K562 (cell line): ENCODE measurements around the gene MESP1. TPM values are rescaled to one million over a fixed set of nuclear protein-coding genes. Genes with fewer than 3 reads are reported as not detected.

ENCODE experiments used
- ARID2 ChIP-seq: fragments of 450-650 bp; IDR thresholded peaks from 2 replicates; pipeline ENCODE4 v1.6.1; 2017; ENCODE audit warnings: antibody characterized with exemption, mild to moderate bottlenecking
- BRCA1 ChIP-seq, 2 experiments: fragments of 450-650 bp in 1 of 2; sonication (generic) in 1 of 2; formaldehyde crosslinking in 1 of 2; IDR thresholded peaks; 2 replicates each; pipeline versions ENCODE4 v1.5.0 to v1.6.1; 2017 to 2020; ENCODE audit warnings: mild to moderate bottlenecking in 1 of 2, missing genetic modification reagents in 1 of 2
- CCNT2 ChIP-seq: IDR thresholded peaks from 2 replicates; pipeline ENCODE4 v1.6.1; 2011; ENCODE audit warnings: borderline replicate concordance, low read depth, mild to moderate bottlenecking, moderate library complexity, mixed read lengths, low read length; ENCODE audit not compliant: insufficient read length; ENCODE audit errors: extremely low read depth
- ETV5 ChIP-seq: sonication (generic); formaldehyde crosslinking; IDR thresholded peaks from 2 replicates; pipeline ENCODE4 v1.4.0; 2020; ENCODE audit warnings: low read depth, mild to moderate bottlenecking, missing genetic modification reagents
- GABPB1 ChIP-seq: sonication (generic); formaldehyde crosslinking; IDR thresholded peaks from 2 replicates; pipeline ENCODE4 v1.8.0; 2022; ENCODE audit warnings: mild to moderate bottlenecking, missing genetic modification reagents
- GTF2A2 ChIP-seq: IDR thresholded peaks from 2 replicates; pipeline ENCODE4 v1.6.1; 2016; ENCODE audit warnings: mild to moderate bottlenecking, missing genetic modification characterization, missing compliant biosample characterization
- HNRNPLL ChIP-seq: fragments of 200-400 bp; formaldehyde crosslinking; IDR thresholded peaks from 2 replicates; pipeline ENCODE4 v1.6.1; 2017; ENCODE audit warnings: low read length, low read depth, mild to moderate bottlenecking; ENCODE audit not compliant: poor library complexity, severe bottlenecking
- MCM7 ChIP-seq, 2 experiments: fragments of 450-650 bp; IDR thresholded peaks; 2 replicates each; pipeline ENCODE4 v1.6.1; 2016 to 2018
- NELFE ChIP-seq: IDR thresholded peaks from 2 replicates; pipeline ENCODE4 v1.6.1; 2011; ENCODE audit warnings: mild to moderate bottlenecking; ENCODE audit not compliant: insufficient read depth, insufficient read length
- SMARCB1 ChIP-seq: IDR thresholded peaks from 2 replicates; pipeline ENCODE4 v1.6.1; 2011; ENCODE audit warnings: improper control_type of control experiment, low read depth; ENCODE audit not compliant: insufficient read length
- TEAD4 ChIP-seq, 2 experiments: sonication (generic) in 1 of 2; formaldehyde crosslinking in 1 of 2; IDR thresholded peaks; 2 replicates each; pipeline versions ENCODE4 v1.6.1 to v1.8.0; 2012 to 2022; ENCODE audit warnings: borderline replicate concordance in 1 of 2, inconsistent platforms in 1 of 2, low read length in 1 of 2, mild to moderate bottlenecking in 1 of 2, missing genetic modification reagents in 1 of 2
- ZKSCAN3 ChIP-seq: fragments of 250-450 bp; sonication (Bioruptor Pico); IDR thresholded peaks from 2 replicates; pipeline ENCODE4 v1.4.0; 2020
- ZNF140 ChIP-seq: fragments of 250-450 bp; sonication (Bioruptor Pico); IDR thresholded peaks from 2 replicates; pipeline ENCODE4 v1.8.0; 2021; ENCODE audit warnings: moderate library complexity, mild to moderate bottlenecking, inconsistent platforms
- ZNF217 ChIP-seq: sonication (generic); formaldehyde crosslinking; IDR thresholded peaks from 2 replicates; pipeline ENCODE4 v1.8.0; 2022; ENCODE audit warnings: mild to moderate bottlenecking, missing genetic modification reagents
- ZNF232 ChIP-seq: sonication (generic); formaldehyde crosslinking; IDR thresholded peaks from 2 replicates; pipeline ENCODE4 v1.8.0; 2022; ENCODE audit warnings: mild to moderate bottlenecking, missing genetic modification reagents
- ZNF395 ChIP-seq: fragments of 200-800 bp; sonication (Bioruptor generic); IDR thresholded peaks from 2 replicates; pipeline ENCODE4 v1.6.1; 2017; ENCODE audit warnings: missing genetic modification characterization, missing compliant biosample characterization
- ZNF707 ChIP-seq: fragments of 250-450 bp; sonication (Bioruptor Pico); conservative IDR thresholded peaks from 2 replicates; pipeline ENCODE4 v1.8.0; 2022; ENCODE audit warnings: inconsistent platforms, mild to moderate bottlenecking, moderate library complexity
- polyA plus RNA-seq, 8 experiments: library from polyadenylated mRNA; depleted of rRNA in 4 of 8; stranded (reverse) in 5 of 8; unstranded in 3 of 8; fragments of >200 nt; fragmentation: Nextera tagmentation in 2 of 8; fragmentation: Illumina TruSeq in 1 of 8; extraction: Ambion mirVana in 2 of 8; extraction: Trizol in 1 of 8; gene quantifications; 2 replicates each; pipeline versions ENCODE4 v1.2.1 to v1.2.3, GENCODE V29; 2011 to 2014; ENCODE audit warnings: inconsistent platforms in 1 of 8, missing spikeins in 1 of 8
- total RNA-seq, 7 experiments: library from RNA; depleted of rRNA in 6 of 7; stranded (reverse); fragments of >200 nt in 6 of 7; fragmentation: Illumina TruSeq in 2 of 7; extraction: Trizol in 2 of 7; gene quantifications; 2 replicates each; pipeline versions ENCODE4 v1.2.1 to v1.2.3, GENCODE V29; 2011 to 2021; ENCODE audit warnings: low replicate concordance in 1 of 7
- TF ChIP-seq, protein P1 (sequence below): sonication (generic); formaldehyde crosslinking; IDR thresholded peaks from 2 replicates; pipeline ENCODE4 v1.8.0; 2022; ENCODE audit warnings: mild to moderate bottlenecking, missing genetic modification reagents
- TF ChIP-seq, protein P2 (sequence below): fragments of 250-450 bp; sonication (Bioruptor Pico); IDR thresholded peaks from 2 replicates; pipeline ENCODE4 v1.5.0; 2021
- TF ChIP-seq, protein P3 (sequence below): fragments of 250-450 bp; sonication (Bioruptor Pico); IDR thresholded peaks from 2 replicates; pipeline ENCODE4 v1.4.0; 2020; ENCODE audit warnings: mild to moderate bottlenecking
- TF ChIP-seq, protein P4 (sequence below): fragments of 450-650 bp; IDR thresholded peaks from 2 replicates; pipeline ENCODE4 v1.6.1; 2016; ENCODE audit warnings: mild to moderate bottlenecking

Gene MESP1
- total and polyA plus RNA-seq, 9 of the 15 experiments (the other 6 are each of a cell fraction or from before 2014, with no cell fraction given) = 0.14 to 1.1 (median 0.36) TPM; not detected in 4

- no peak for TF ChIP-seq BRCA1 (IDR thresholded peaks at IDR 0.05)
- no peak for TF ChIP-seq BRCA1 (CRISPR knock-in tag; IDR thresholded peaks at IDR 0.05)
- TF ChIP-seq TEAD4 (IDR thresholded peaks at IDR 0.05; ENCODE audit: low read length) = no peak
- no peak for TF ChIP-seq TEAD4 (CRISPR knock-in tag; IDR thresholded peaks at IDR 0.05; ENCODE audit: borderline replicate concordance)
- TF ChIP-seq ZNF232 = no peak
- TF ChIP-seq ARID2 = no peak
- TF ChIP-seq ZNF395 (CRISPR knock-in tag) = no peak
- TF ChIP-seq ZNF217 = no peak
- peak; percentile 59 for TF ChIP-seq GABPB1 (CRISPR knock-in tag)
- peak; percentile 62 for TF ChIP-seq HNRNPLL
- TF ChIP-seq, protein P1, sequence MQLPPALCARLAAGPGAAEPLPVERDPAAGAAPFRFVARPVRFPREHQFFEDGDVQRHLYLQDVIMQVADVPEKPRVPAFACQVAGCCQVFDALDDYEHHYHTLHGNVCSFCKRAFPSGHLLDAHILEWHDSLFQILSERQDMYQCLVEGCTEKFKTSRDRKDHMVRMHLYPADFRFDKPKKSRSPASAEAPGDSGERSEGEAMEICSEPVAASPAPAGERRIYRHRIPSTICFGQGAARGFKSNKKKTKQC (CRISPR knock-in tag) = peak; percentile 64; the same call in 1 of the 2 replicates
- TF ChIP-seq ZNF140 = no peak
- TF ChIP-seq NELFE = no peak
- TF ChIP-seq, protein P2, sequence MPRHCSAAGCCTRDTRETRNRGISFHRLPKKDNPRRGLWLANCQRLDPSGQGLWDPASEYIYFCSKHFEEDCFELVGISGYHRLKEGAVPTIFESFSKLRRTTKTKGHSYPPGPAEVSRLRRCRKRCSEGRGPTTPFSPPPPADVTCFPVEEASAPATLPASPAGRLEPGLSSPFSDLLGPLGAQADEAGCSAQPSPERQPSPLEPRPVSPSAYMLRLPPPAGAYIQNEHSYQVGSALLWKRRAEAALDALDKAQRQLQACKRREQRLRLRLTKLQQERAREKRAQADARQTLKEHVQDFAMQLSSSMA (CRISPR knock-in tag) = no peak
- peak; percentile 71 for TF ChIP-seq CCNT2
- TF ChIP-seq MCM7 (IDR thresholded peaks at IDR 0.05) = no peak
- TF ChIP-seq, protein P3, sequence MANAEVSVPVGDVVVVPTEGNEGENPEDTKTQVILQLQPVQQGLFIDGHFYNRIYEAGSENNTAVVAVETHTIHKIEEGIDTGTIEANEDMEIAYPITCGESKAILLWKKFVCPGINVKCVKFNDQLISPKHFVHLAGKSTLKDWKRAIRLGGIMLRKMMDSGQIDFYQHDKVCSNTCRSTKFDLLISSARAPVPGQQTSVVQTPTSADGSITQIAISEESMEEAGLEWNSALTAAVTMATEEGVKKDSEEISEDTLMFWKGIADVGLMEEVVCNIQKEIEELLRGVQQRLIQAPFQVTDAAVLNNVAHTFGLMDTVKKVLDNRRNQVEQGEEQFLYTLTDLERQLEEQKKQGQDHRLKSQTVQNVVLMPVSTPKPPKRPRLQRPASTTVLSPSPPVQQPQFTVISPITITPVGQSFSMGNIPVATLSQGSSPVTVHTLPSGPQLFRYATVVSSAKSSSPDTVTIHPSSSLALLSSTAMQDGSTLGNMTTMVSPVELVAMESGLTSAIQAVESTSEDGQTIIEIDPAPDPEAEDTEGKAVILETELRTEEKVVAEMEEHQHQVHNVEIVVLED (CRISPR knock-in tag) = peak; percentile 65
- no peak for TF ChIP-seq ZNF707 (CRISPR knock-in tag)
- no peak for TF ChIP-seq ZKSCAN3 (CRISPR knock-in tag)
- TF ChIP-seq ETV5 (CRISPR knock-in tag) = peak; percentile 59; the same call in 1 of the 2 replicates
- TF ChIP-seq, protein P4, sequence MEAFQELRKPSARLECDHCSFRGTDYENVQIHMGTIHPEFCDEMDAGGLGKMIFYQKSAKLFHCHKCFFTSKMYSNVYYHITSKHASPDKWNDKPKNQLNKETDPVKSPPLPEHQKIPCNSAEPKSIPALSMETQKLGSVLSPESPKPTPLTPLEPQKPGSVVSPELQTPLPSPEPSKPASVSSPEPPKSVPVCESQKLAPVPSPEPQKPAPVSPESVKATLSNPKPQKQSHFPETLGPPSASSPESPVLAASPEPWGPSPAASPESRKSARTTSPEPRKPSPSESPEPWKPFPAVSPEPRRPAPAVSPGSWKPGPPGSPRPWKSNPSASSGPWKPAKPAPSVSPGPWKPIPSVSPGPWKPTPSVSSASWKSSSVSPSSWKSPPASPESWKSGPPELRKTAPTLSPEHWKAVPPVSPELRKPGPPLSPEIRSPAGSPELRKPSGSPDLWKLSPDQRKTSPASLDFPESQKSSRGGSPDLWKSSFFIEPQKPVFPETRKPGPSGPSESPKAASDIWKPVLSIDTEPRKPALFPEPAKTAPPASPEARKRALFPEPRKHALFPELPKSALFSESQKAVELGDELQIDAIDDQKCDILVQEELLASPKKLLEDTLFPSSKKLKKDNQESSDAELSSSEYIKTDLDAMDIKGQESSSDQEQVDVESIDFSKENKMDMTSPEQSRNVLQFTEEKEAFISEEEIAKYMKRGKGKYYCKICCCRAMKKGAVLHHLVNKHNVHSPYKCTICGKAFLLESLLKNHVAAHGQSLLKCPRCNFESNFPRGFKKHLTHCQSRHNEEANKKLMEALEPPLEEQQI = no peak
- no peak for TF ChIP-seq SMARCB1
- TF ChIP-seq GTF2A2 (tag) = no peak
These were observed 25.4 kb upstream of the MESP1 start, which contains the start of gene MESP2 (continued) for GRCh38 chr15:89776274-89777072.
